HK-2 (cell line): Measurements from ENCODE around the gene USP7.
"Not testable (repeated sequence)": the region's sequence is repeated elsewhere in the genome, so short reads cannot be mapped to it uniquely, and the experiment has no call there.

Source experiments
- DNase-seq: peaks from one replicate; pipeline ENCODE4 v3.0.0-alpha.2; 2018; ENCODE audit not compliant: unreplicated experiment

USP7 gene

DNA sequence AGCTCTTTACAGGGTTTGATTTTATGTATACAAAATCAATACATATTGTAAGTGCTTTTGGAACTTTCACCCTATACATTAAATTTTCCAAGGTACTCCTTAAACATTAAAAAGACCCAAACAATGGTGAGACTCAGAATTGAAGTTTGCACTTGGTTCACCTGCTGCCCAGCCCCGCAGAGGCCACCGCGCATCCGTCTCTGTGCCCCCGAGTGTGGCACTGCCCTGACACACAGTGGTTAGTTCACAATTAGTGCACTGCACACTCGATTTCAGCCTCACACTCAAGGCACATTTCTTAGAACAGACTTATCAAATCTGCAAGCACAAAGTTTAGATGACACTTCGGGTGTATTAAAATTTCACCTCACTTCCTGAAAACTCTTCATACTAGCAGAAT lies 38.3 kb downstream of the USP7 start:
- no peak for DNase-seq

DNA sequence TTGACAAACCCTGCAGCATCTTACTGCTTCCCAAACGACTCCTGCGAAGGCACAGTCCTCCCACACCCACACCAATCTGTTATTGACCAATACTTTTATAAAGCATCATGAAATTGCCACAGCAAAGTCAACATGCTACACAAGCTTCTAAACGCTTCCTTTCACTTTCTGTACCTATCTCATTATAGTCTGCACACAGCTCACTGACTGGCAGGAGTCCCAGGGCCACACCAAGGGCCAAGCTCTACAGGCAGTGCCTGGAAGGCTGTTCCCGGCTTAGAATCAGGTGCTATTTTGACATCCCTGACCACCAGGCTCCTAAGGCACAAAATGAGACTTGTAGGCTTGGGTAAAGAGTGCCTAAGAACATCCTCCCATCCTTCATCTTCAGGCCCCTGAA lies 39.5 kb downstream of the USP7 start:
- no peak for DNase-seq

DNA sequence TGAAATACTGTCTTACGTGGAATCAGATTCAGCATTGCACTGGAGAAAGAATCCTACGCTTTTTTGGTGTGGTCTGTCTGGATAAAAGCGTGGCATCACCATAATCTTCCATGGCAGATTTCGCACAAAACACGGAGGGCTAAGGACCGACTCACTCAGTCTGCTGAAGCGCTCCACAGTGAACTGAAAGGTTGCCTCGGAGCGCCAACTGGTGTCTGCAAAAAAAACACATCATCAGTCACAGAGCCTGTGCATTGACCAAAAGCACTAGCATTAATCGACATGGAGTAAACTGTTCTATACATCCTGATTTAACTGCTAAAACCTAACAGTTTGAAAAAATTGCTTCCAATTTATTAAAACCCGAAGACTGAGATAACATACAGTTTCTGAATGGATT lies 40.5 kb downstream of the USP7 start:
- DNase-seq: no peak

DNA sequence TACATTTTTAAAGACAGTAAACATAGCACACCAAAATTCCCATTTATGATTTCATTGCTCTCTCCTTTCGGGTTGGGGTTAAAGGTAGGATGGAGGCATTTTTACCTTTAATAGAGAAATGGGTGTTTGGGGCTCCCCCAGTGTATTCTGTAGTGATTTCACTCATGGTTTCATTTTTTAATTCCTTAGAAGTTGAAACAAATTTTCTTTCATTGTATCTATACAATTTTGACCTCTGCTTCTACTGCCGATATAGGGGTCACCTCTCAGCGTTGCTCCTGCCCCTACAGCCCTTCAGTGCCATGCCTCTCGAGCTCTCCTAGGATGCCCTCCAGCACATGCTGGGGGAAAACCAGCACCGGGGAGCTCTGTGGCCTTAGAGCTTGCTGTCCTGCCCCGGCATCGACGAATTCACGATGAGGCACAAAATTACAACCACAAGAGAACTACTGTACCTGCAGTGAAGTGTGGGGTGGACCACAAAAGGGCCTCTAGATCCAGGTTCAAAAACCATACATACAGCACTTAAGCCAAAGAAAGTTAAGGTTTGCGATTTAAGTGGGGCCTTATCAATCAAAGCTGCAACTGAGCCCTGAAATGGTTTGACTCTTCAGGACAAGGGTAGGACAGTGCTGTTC lies 42.2 kb downstream of the USP7 start:
- no peak for DNase-seq

- no peak for DNase-seq
Observed at GRCh38 chr16:8920645-8921346, 42.9 kb downstream of the USP7 start.

GRCh38 chr16:8919934-8920462 lies 43.7 kb downstream of the USP7 start:
- DNase-seq: no peak

DNA sequence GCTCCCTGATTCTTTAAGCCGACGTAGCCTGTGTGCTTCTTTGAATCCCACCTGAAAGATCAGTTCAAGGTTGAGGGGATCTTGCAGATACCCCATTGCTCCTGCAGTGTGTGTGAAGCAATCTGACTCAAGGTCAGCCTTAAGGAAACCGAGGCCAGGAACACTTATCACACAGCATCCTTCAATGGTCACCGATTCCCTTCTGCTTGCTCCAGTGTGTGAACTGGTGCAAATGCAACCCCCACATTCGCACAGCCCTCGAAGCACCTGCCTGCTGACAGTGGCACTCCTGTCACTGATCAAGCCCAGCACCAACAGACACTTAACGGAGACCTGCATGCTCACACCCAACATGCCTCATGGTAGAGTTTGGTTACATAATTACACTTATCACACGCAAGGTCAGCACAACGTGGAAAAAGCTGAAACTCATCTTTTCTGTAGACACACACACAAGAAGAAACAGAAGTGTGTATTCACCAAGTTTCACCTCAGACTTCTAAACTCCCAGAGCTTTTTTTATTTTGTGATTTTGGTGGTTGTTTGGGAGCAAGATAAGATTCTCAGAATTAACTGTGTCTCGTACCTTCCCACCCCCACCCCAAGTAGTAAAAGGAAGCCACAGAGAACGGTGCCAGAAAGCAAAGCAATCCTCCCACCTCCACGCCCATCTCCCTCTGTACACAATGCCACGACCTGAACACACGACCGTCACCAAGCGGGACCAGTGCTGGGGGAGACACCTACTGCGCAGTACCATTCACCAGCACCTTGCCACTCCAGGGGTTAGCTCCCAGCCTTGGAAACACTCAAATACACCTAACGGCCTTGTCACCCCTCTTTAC lies 44.4 kb downstream of the USP7 start:
- no peak for DNase-seq

- not testable (repeated sequence) for DNase-seq
Observed at GRCh38 chr16:8917336-8917735, 46.4 kb downstream of the USP7 start.

GRCh38 chr16:8916541-8917225 lies 47.0 kb downstream of the USP7 start:
- no peak for DNase-seq

- DNase-seq: no peak
Observed at GRCh38 chr16:8915722-8916301, 47.9 kb downstream of the USP7 start.

GRCh38 chr16:8914098-8914497 lies 49.6 kb downstream of the USP7 start:
- DNase-seq: no peak

DNA sequence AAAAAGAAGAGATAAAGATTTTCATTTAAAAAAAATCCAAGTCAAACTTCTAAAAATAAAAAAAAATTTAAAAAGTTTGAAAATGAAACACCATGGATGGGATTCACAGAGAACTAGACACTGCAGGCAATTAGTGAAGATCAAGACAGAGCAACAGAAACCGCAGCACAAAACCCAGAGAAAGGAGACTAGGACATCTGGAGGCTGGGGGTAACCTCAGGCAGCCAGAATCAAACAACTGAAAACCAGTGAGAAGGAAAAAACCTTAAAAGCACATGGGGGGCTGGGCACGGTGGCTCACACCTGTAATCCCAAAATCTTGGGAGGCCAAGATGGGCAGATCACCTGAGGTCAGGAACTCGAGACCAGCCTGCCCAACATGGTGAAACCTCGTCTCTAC lies 50.9 kb downstream of the USP7 start:
- no peak for DNase-seq

GRCh38 chr16:8910811-8911210 lies 52.9 kb downstream of the USP7 start:
- DNase-seq: no peak

- DNase-seq: no peak
Observed at GRCh38 chr16:8908810-8909468, 54.8 kb downstream of the USP7 start.

DNA sequence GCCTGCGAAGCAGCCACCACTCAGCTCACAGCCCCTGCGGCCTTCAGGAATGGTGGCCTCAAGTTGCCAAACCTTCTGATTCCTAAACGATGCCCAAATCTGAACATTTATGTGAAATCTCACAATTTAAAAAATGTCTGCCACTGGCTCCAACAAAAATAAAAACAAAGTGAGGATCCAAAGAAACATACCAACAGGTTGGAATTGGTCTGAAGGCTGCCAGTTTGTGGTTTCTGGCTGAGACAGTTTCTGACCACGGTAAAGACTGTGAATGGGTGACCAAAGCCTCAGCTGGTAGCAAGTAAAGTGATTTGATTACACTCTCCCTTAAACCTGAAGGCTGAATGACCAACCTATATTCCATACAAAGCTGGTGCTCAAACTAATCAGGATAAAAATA lies 56.6 kb downstream of the USP7 start:
- DNase-seq: no peak

GRCh38 chr16:8905795-8906591 lies 57.7 kb downstream of the USP7 start:
- no peak for DNase-seq

GRCh38 chr16:8905168-8905762 lies 58.4 kb downstream of the USP7 start:
- no peak for DNase-seq

DNA sequence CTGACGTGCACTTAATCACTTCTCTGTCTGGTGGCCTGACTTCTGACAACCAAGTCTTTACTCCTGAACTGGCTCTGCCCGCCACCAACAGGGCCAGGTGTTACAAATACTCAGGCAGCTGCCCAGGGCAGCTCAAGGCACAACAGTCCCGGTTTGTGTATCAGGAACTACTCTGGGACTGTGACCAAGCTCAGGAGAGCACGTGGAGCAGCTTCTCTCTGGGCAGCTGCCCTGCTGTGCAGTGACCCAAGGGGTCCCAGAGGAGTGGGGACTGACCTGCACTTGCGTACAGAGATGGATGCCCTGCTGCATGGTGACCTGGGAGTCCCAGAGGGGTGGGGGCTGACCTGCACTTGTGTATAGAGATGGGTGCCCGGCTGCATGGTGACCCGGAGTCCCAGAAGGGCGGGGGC lies 59.7 kb downstream of the USP7 start:
- no peak for DNase-seq

- DNase-seq: no peak
Observed at GRCh38 chr16:8903004-8903403, 60.7 kb downstream of the USP7 start.

DNA sequence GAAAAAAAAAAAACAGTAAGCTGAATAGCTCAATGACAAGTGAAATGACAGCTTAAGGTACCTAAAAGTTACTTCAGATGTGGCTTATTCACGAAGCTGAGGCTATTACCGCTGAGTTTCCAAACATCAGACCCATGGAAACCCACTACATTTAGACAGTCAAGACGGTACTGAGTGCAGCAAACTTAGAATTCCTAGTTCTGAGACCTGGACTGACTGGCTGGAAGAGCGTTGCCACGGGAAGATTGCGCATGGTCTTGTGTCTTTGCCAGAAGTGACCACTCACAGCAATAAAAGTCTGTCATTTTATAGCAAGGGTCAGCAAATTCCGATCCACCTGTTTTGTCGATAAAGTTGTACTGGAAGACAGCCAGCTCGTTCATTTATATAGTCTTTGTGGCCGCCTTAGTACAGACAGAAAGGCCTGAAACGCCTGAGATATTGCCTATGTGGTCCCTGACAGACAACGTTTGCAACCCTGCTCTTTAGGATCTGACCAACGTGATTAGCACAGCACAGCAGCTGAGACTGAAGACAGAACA lies 62.3 kb downstream of the USP7 start:
- DNase-seq: no peak
